Mucosa of rectum (tissue), 2 donors: ENCODE results near the gene BCR.
"Not testable (repeated sequence)": the region's sequence is repeated elsewhere in the genome, so short reads cannot be mapped to it uniquely, and the experiment has no call there.

ENCODE experiments used
- H3K27ac ChIP-seq, 2 donors: one replicate each; pipeline ENCODE4 v1.7.0; 2013; ENCODE audit warnings: inconsistent platforms in 2 of 2, low read depth in 2 of 2, low read length in 2 of 2
- H3K27me3 ChIP-seq, 2 donors: one replicate each; pipeline ENCODE4 v1.7.0; 2013; ENCODE audit warnings: low read length in 2 of 2; ENCODE audit not compliant: control insufficient read depth in 2 of 2, insufficient read depth in 2 of 2
- H3K36me3 ChIP-seq, 2 donors: one replicate each; pipeline ENCODE4 v1.7.0; 2013; ENCODE audit warnings: low read length in 2 of 2; ENCODE audit not compliant: control insufficient read depth in 2 of 2, insufficient read depth in 2 of 2
- H3K4me1 ChIP-seq, 2 donors: one replicate each; pipeline ENCODE4 v1.7.0; 2013; ENCODE audit warnings: low read length in 2 of 2, mild to moderate bottlenecking in 1 of 2; ENCODE audit not compliant: control insufficient read depth in 2 of 2, insufficient read depth in 2 of 2
- H3K4me3 ChIP-seq, 2 donors: one replicate each; pipeline ENCODE4 v1.7.0; 2013; ENCODE audit warnings: low read length in 2 of 2
- H3K9ac ChIP-seq, 2 donors: one replicate each; pipeline ENCODE4 v1.7.0; 2013; ENCODE audit warnings: low read length in 2 of 2, low read depth in 1 of 2, mild to moderate bottlenecking in 1 of 2
- H3K9me3 ChIP-seq, 2 donors: one replicate each; pipeline ENCODE4 v1.7.0; 2013; ENCODE audit warnings: low read length in 2 of 2; ENCODE audit not compliant: control insufficient read depth in 2 of 2
- donor health status: healthy.
- donor health status: Normal muscosa, but diverticular disease.

BCR gene

DNA sequence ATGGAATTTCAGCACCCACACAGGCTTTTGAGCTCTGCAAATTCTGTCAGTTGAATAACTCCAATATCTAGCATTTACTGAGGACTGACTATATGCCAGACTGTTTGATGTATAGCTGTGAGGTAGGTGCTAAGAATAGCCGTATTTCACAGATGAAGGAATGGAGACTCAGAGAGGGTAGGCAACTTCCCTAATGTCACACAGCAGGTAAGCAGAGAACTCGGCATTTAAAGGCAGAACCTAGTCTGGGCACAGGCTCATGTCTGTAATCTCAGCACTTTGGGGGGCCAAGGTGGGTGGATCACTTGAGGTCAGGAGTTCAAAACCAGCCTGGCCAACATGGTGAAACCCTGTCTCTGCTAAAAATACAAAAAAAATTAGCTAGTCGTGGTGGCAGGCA is 184.1 kb downstream of the BCR start:
- no peaks in the 10 kb centered on the region for H3K9me3 ChIP-seq
- H3K27me3 ChIP-seq = peaks cover 0 to 2% of the 10 kb centered on the region in 2 donors
- no peak overlapping the region for H3K27ac ChIP-seq
- no peaks in the 10 kb centered on the region for H3K36me3 ChIP-seq
- no peaks in the 10 kb centered on the region for H3K4me1 ChIP-seq
- no peak overlapping the region for H3K4me3 ChIP-seq
- H3K9ac ChIP-seq = no peak overlapping the region

DNA sequence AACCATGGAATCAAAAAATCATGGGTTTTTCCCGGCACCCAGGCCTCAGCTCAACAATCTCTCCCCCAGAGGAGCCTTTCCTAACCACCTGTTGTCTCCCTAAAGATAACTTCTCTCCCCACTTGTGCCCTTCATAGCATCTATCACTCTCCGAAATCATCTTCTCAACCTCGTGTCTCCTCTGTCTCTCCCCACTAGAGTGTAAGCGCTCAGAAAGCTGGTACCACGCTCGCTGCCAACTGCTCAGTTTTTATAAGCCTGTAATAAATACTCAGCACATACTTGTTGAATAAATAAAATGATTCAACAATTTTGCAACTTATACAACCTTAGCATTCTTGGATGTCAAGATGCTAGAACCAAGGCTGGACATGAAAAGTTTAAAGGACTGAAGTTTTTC is 185.2 kb downstream of the BCR start:
- Histone ChIP-seq H3K4me1 (no peaks in the 10 kb centered on the region), H3K9me3 (no peaks in the 10 kb centered on the region), H3K9ac (no peak overlapping the region), H3K27ac (no peak overlapping the region), H3K4me3 (no peak overlapping the region), H3K36me3 (no peaks in the 10 kb centered on the region), H3K27me3 (peaks cover 0 to 2% of the 10 kb centered on the region in 2 donors)

DNA sequence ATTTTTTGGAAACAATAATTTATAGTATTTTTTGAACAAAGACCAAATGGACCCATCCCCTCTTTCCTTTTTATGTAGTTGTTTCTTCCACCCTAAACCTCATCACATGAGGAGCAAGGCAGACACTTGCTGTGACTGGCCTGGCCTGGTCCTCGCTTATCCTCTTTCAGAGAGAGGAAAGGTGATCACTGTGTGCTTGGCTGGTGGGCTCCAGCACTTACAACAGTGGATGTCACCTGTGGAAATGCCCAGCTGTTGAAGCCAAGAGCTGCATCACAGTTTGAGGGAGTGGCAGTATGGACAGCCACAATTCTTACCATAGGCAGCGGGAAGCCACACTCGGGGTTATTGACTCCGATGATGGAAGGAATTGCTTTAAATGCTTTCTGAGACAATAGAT is 185.7 kb downstream of the BCR start:
- Histone ChIP-seq H3K36me3 (no peaks in the 10 kb centered on the region), H3K27me3 (peaks cover 0 to 2% of the 10 kb centered on the region in 2 donors), H3K9ac (no peak overlapping the region), H3K4me1 (no peaks in the 10 kb centered on the region), H3K27ac (no peak overlapping the region), H3K9me3 (no peaks in the 10 kb centered on the region), H3K4me3 (no peak overlapping the region)

DNA sequence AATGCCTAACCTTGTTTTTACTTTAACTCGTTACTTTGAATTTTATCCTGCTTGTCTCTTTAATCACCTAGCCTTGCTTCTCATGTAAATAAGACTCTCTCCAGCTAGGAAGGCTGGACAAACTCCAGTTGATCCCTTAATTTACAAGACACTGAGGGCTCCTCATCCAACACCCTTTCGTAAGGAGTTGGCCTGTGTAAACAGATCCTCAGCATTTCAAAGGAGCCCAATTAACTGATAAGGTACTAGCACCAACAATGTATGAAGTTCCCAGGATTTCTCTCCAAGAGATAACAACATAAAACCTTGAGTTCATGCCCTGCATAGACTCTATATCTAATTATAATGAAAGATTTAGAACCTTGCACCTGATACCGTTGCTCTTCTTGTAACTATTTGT is 186.9 kb downstream of the BCR start:
- H3K4me3 ChIP-seq, H3K27ac ChIP-seq, H3K36me3 ChIP-seq, H3K27me3 ChIP-seq, H3K4me1 ChIP-seq, H3K9ac ChIP-seq, H3K9me3 ChIP-seq: not testable (repeated sequence)
